ENCODE results near the gene EMX1. TPM values are rescaled to one million over a fixed set of nuclear protein-coding genes. Genes with fewer than 3 reads are reported as not detected.

EMX1 gene
- total and polyA plus RNA-seq, 2 of the 13 experiments (the other 11 are each of a cell fraction or from before 2014, with no cell fraction given) = 0.62 to 4.9 TPM

DNA sequence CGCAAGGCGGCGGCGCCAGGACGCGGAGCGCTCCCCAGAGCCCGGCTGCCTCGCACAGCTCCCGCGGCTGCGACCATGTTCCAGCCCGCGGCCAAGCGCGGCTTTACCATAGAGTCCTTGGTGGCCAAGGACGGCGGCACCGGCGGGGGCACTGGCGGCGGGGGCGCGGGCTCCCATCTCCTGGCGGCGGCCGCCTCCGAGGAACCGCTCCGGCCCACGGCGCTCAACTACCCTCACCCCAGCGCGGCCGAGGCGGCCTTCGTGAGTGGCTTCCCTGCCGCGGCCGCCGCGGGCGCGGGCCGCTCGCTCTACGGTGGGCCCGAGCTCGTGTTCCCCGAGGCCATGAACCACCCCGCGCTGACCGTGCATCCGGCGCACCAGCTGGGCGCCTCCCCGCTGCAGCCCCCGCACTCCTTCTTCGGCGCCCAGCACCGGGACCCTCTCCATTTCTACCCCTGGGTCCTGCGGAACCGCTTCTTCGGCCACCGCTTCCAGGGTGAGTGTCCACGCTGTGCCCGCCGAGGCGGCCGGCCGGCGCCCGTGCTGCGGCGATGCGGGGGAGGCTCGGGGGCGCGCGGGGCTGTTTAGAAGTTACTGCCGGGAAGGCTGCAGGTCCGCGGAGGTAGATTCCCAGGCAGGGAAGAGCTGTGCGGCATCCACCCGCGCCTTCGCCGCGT, 696 bp downstream of the EMX1 start (continued):
- TF ChIP-seq, protein P1, sequence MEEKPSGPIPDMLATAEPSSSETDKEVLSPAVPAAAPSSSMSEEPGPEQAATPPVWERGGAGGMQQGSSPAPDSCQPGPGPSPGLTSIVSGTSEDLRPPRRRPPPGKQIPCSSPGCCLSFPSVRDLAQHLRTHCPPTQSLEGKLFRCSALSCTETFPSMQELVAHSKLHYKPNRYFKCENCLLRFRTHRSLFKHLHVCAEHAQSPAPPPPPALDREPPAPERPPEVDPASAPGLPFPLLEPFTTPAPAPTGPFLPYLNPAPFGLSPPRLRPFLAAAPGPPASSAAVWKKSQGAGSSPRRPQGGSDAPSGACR (CRISPR knock-in tag; IDR thresholded peaks at IDR 0.05) = no peak
- no peak for TF ChIP-seq ZNF34 (CRISPR knock-in tag; IDR thresholded peaks at IDR 0.05; ENCODE audit: borderline replicate concordance)
- TF ChIP-seq IRX3 (CRISPR knock-in tag; IDR thresholded peaks at IDR 0.05; ENCODE audit: borderline replicate concordance, low read depth) = peak; percentile 20; the same call in 1 of the 2 replicates
- TF ChIP-seq, protein P2, sequence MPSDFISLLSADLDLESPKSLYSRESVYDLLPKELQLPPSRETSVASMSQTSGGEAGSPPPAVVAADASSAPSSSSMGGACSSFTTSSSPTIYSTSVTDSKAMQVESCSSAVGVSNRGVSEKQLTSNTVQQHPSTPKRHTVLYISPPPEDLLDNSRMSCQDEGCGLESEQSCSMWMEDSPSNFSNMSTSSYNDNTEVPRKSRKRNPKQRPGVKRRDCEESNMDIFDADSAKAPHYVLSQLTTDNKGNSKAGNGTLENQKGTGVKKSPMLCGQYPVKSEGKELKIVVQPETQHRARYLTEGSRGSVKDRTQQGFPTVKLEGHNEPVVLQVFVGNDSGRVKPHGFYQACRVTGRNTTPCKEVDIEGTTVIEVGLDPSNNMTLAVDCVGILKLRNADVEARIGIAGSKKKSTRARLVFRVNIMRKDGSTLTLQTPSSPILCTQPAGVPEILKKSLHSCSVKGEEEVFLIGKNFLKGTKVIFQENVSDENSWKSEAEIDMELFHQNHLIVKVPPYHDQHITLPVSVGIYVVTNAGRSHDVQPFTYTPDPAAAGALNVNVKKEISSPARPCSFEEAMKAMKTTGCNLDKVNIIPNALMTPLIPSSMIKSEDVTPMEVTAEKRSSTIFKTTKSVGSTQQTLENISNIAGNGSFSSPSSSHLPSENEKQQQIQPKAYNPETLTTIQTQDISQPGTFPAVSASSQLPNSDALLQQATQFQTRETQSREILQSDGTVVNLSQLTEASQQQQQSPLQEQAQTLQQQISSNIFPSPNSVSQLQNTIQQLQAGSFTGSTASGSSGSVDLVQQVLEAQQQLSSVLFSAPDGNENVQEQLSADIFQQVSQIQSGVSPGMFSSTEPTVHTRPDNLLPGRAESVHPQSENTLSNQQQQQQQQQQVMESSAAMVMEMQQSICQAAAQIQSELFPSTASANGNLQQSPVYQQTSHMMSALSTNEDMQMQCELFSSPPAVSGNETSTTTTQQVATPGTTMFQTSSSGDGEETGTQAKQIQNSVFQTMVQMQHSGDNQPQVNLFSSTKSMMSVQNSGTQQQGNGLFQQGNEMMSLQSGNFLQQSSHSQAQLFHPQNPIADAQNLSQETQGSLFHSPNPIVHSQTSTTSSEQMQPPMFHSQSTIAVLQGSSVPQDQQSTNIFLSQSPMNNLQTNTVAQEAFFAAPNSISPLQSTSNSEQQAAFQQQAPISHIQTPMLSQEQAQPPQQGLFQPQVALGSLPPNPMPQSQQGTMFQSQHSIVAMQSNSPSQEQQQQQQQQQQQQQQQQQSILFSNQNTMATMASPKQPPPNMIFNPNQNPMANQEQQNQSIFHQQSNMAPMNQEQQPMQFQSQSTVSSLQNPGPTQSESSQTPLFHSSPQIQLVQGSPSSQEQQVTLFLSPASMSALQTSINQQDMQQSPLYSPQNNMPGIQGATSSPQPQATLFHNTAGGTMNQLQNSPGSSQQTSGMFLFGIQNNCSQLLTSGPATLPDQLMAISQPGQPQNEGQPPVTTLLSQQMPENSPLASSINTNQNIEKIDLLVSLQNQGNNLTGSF (CRISPR knock-in tag; IDR thresholded peaks at IDR 0.05) = peak; percentile 74; the same call in 1 of the 2 replicates
- no peak for TF ChIP-seq ZNF256 (CRISPR knock-in tag; conservative IDR thresholded peaks at IDR 0.05)
- TF ChIP-seq, protein P3, sequence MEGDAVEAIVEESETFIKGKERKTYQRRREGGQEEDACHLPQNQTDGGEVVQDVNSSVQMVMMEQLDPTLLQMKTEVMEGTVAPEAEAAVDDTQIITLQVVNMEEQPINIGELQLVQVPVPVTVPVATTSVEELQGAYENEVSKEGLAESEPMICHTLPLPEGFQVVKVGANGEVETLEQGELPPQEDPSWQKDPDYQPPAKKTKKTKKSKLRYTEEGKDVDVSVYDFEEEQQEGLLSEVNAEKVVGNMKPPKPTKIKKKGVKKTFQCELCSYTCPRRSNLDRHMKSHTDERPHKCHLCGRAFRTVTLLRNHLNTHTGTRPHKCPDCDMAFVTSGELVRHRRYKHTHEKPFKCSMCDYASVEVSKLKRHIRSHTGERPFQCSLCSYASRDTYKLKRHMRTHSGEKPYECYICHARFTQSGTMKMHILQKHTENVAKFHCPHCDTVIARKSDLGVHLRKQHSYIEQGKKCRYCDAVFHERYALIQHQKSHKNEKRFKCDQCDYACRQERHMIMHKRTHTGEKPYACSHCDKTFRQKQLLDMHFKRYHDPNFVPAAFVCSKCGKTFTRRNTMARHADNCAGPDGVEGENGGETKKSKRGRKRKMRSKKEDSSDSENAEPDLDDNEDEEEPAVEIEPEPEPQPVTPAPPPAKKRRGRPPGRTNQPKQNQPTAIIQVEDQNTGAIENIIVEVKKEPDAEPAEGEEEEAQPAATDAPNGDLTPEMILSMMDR (CRISPR knock-in tag; IDR thresholded peaks at IDR 0.05) = no peak
- no peak for TF ChIP-seq RFX5 (IDR thresholded peaks at IDR 0.05; ENCODE audit: low read depth, low read length)
- no peak for TF ChIP-seq FIP1L1 (IDR thresholded peaks at IDR 0.05; ENCODE audit: borderline replicate concordance, insufficient read depth, low read depth, low read length)
- TF ChIP-seq SMAD1 (CRISPR knock-in tag; IDR thresholded peaks at IDR 0.05; ENCODE audit: borderline replicate concordance, low read depth) = no peak
- no peak for TF ChIP-seq WIZ (CRISPR knock-in tag; IDR thresholded peaks at IDR 0.05)
- TF ChIP-seq HNRNPLL (IDR thresholded peaks at IDR 0.05; ENCODE audit: low read depth, low read length, poor library complexity, severe bottlenecking) = no peak
- TF ChIP-seq PPARG (CRISPR knock-in tag; conservative IDR thresholded peaks at IDR 0.05) = no peak
- TF ChIP-seq ZNF10 (CRISPR knock-in tag; IDR thresholded peaks at IDR 0.05; ENCODE audit: borderline replicate concordance, low read depth) = no peak
- TF ChIP-seq, protein P4, sequence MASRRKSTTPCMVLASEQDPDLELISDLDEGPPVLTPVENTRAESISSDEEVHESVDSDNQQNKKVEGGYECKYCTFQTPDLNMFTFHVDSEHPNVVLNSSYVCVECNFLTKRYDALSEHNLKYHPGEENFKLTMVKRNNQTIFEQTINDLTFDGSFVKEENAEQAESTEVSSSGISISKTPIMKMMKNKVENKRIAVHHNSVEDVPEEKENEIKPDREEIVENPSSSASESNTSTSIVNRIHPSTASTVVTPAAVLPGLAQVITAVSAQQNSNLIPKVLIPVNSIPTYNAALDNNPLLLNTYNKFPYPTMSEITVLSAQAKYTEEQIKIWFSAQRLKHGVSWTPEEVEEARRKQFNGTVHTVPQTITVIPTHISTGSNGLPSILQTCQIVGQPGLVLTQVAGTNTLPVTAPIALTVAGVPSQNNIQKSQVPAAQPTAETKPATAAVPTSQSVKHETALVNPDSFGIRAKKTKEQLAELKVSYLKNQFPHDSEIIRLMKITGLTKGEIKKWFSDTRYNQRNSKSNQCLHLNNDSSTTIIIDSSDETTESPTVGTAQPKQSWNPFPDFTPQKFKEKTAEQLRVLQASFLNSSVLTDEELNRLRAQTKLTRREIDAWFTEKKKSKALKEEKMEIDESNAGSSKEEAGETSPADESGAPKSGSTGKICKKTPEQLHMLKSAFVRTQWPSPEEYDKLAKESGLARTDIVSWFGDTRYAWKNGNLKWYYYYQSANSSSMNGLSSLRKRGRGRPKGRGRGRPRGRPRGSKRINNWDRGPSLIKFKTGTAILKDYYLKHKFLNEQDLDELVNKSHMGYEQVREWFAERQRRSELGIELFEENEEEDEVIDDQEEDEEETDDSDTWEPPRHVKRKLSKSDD (CRISPR knock-in tag; IDR thresholded peaks at IDR 0.05; ENCODE audit: low read depth) = 0 out of 2 replicates have a peak, but pooled peaks have one; percentile 20
- TF ChIP-seq, protein P5, sequence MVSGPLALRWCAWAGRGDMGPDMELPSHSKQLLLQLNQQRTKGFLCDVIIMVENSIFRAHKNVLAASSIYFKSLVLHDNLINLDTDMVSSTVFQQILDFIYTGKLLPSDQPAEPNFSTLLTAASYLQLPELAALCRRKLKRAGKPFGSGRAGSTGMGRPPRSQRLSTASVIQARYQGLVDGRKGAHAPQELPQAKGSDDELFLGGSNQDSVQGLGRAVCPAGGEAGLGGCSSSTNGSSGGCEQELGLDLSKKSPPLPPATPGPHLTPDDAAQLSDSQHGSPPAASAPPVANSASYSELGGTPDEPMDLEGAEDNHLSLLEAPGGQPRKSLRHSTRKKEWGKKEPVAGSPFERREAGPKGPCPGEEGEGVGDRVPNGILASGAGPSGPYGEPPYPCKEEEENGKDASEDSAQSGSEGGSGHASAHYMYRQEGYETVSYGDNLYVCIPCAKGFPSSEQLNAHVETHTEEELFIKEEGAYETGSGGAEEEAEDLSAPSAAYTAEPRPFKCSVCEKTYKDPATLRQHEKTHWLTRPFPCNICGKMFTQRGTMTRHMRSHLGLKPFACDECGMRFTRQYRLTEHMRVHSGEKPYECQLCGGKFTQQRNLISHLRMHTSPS (CRISPR knock-in tag; IDR thresholded peaks at IDR 0.05; ENCODE audit: low read depth) = no peak
- no peak for TF ChIP-seq GTF2F1 (IDR thresholded peaks at IDR 0.05; ENCODE audit: low read length)

All from HepG2 (cell line).